ENCODE results near the gene PARP6.

- TF ChIP-seq, protein P1, sequence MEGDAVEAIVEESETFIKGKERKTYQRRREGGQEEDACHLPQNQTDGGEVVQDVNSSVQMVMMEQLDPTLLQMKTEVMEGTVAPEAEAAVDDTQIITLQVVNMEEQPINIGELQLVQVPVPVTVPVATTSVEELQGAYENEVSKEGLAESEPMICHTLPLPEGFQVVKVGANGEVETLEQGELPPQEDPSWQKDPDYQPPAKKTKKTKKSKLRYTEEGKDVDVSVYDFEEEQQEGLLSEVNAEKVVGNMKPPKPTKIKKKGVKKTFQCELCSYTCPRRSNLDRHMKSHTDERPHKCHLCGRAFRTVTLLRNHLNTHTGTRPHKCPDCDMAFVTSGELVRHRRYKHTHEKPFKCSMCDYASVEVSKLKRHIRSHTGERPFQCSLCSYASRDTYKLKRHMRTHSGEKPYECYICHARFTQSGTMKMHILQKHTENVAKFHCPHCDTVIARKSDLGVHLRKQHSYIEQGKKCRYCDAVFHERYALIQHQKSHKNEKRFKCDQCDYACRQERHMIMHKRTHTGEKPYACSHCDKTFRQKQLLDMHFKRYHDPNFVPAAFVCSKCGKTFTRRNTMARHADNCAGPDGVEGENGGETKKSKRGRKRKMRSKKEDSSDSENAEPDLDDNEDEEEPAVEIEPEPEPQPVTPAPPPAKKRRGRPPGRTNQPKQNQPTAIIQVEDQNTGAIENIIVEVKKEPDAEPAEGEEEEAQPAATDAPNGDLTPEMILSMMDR (IDR thresholded peaks at IDR 0.05): no peak
- TF ChIP-seq MXD4 (CRISPR knock-in tag; IDR thresholded peaks at IDR 0.05; ENCODE audit: borderline replicate concordance) (no peak), ZBTB21 (CRISPR knock-in tag; IDR thresholded peaks at IDR 0.05; ENCODE audit: borderline replicate concordance) (no peak)
- TF ChIP-seq, protein P2, sequence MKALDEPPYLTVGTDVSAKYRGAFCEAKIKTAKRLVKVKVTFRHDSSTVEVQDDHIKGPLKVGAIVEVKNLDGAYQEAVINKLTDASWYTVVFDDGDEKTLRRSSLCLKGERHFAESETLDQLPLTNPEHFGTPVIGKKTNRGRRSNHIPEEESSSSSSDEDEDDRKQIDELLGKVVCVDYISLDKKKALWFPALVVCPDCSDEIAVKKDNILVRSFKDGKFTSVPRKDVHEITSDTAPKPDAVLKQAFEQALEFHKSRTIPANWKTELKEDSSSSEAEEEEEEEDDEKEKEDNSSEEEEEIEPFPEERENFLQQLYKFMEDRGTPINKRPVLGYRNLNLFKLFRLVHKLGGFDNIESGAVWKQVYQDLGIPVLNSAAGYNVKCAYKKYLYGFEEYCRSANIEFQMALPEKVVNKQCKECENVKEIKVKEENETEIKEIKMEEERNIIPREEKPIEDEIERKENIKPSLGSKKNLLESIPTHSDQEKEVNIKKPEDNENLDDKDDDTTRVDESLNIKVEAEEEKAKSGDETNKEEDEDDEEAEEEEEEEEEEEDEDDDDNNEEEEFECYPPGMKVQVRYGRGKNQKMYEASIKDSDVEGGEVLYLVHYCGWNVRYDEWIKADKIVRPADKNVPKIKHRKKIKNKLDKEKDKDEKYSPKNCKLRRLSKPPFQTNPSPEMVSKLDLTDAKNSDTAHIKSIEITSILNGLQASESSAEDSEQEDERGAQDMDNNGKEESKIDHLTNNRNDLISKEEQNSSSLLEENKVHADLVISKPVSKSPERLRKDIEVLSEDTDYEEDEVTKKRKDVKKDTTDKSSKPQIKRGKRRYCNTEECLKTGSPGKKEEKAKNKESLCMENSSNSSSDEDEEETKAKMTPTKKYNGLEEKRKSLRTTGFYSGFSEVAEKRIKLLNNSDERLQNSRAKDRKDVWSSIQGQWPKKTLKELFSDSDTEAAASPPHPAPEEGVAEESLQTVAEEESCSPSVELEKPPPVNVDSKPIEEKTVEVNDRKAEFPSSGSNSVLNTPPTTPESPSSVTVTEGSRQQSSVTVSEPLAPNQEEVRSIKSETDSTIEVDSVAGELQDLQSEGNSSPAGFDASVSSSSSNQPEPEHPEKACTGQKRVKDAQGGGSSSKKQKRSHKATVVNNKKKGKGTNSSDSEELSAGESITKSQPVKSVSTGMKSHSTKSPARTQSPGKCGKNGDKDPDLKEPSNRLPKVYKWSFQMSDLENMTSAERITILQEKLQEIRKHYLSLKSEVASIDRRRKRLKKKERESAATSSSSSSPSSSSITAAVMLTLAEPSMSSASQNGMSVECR (CRISPR knock-in tag; IDR thresholded peaks at IDR 0.05; ENCODE audit: borderline replicate concordance): no peak
These were observed 70.9 kb downstream of the PARP6 start for GRCh38 chr15:72201391-72201921.
